ENCODE data around the gene GBF1.

GRCh38 chr10:102291221-102291905, 46.0 kb downstream of the GBF1 start:
- TF ChIP-seq, protein P1, sequence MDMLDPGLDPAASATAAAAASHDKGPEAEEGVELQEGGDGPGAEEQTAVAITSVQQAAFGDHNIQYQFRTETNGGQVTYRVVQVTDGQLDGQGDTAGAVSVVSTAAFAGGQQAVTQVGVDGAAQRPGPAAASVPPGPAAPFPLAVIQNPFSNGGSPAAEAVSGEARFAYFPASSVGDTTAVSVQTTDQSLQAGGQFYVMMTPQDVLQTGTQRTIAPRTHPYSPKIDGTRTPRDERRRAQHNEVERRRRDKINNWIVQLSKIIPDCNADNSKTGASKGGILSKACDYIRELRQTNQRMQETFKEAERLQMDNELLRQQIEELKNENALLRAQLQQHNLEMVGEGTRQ (IDR thresholded peaks at IDR 0.05; ENCODE audit: borderline replicate concordance, low read depth, low read length) = no peak
- no peak for TF ChIP-seq FOXJ3 (CRISPR knock-in tag; IDR thresholded peaks at IDR 0.05)
- TF ChIP-seq, protein P2, sequence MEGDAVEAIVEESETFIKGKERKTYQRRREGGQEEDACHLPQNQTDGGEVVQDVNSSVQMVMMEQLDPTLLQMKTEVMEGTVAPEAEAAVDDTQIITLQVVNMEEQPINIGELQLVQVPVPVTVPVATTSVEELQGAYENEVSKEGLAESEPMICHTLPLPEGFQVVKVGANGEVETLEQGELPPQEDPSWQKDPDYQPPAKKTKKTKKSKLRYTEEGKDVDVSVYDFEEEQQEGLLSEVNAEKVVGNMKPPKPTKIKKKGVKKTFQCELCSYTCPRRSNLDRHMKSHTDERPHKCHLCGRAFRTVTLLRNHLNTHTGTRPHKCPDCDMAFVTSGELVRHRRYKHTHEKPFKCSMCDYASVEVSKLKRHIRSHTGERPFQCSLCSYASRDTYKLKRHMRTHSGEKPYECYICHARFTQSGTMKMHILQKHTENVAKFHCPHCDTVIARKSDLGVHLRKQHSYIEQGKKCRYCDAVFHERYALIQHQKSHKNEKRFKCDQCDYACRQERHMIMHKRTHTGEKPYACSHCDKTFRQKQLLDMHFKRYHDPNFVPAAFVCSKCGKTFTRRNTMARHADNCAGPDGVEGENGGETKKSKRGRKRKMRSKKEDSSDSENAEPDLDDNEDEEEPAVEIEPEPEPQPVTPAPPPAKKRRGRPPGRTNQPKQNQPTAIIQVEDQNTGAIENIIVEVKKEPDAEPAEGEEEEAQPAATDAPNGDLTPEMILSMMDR (IDR thresholded peaks at IDR 0.05) = no peak
- no peak for TF ChIP-seq FOSL2 (IDR thresholded peaks at IDR 0.05; ENCODE audit: borderline replicate concordance, low read depth)
- TF ChIP-seq, protein P3, sequence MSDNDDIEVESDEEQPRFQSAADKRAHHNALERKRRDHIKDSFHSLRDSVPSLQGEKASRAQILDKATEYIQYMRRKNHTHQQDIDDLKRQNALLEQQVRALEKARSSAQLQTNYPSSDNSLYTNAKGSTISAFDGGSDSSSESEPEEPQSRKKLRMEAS (IDR thresholded peaks at IDR 0.05; ENCODE audit: low read depth) = no peak
- no peak for TF ChIP-seq MXI1 (IDR thresholded peaks at IDR 0.05; ENCODE audit: low read depth, low read length)
- TF ChIP-seq TEAD4 (IDR thresholded peaks at IDR 0.05; ENCODE audit: borderline replicate concordance, insufficient read depth) = no peak
- no peak for TF ChIP-seq REST (IDR thresholded peaks at IDR 0.05; ENCODE audit: low read depth, low read length)
- TF ChIP-seq RCOR1 (IDR thresholded peaks at IDR 0.05; ENCODE audit: low read length) = no peak
- TF ChIP-seq, protein P4, sequence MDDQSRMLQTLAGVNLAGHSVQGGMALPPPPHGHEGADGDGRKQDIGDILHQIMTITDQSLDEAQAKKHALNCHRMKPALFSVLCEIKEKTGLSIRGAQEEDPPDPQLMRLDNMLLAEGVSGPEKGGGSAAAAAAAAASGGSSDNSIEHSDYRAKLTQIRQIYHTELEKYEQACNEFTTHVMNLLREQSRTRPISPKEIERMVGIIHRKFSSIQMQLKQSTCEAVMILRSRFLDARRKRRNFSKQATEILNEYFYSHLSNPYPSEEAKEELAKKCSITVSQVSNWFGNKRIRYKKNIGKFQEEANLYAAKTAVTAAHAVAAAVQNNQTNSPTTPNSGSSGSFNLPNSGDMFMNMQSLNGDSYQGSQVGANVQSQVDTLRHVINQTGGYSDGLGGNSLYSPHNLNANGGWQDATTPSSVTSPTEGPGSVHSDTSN (IDR thresholded peaks at IDR 0.05) = no peak
- TF ChIP-seq YY1 (IDR thresholded peaks at IDR 0.05; ENCODE audit: low read depth) = no peak
- TF ChIP-seq ZBTB33 (IDR thresholded peaks at IDR 0.05; ENCODE audit: borderline replicate concordance, low read depth) = no peak
- no peak for TF ChIP-seq RAD21 (IDR thresholded peaks at IDR 0.05; ENCODE audit: low read length)
- no peak for TF ChIP-seq FOXM1 (IDR thresholded peaks at IDR 0.05; ENCODE audit: low read depth)
